ENCODE measurements around the gene WDR19. TPM values are rescaled to one million over a fixed set of nuclear protein-coding genes. Genes with fewer than 3 reads are reported as not detected.

WDR19 gene
- total RNA-seq, 1 donor, result 16.5 TPM

Other genes with a start within 250 kb of the WDR19 start
- gene TMEM156, start 150.1 kb upstream of the WDR19 start, total RNA-seq, result 6.9 TPM
- gene KLHL5, start 120.3 kb upstream of the WDR19 start, total RNA-seq, result 37.8 TPM
- gene RFC1, start 183.8 kb downstream of the WDR19 start, total RNA-seq, result 71.2 TPM
- gene KLB, start 224.4 kb downstream of the WDR19 start, total RNA-seq, result under 0.01 TPM